ENCODE data around the gene UBAP2L. TPM values are rescaled to one million over a fixed set of nuclear protein-coding genes. Genes with fewer than 3 reads are reported as not detected.
A peak's percentile ranks its signal among the peaks of the same experiment; 100 is the strongest.
"Not testable (repeated sequence)": the region's sequence is repeated elsewhere in the genome, so short reads cannot be mapped to it uniquely, and the experiment has no call there.

Gene UBAP2L
- total and polyA plus RNA-seq, 11 donors, result 57.4 to 142 (median 97.6) TPM

DNA sequence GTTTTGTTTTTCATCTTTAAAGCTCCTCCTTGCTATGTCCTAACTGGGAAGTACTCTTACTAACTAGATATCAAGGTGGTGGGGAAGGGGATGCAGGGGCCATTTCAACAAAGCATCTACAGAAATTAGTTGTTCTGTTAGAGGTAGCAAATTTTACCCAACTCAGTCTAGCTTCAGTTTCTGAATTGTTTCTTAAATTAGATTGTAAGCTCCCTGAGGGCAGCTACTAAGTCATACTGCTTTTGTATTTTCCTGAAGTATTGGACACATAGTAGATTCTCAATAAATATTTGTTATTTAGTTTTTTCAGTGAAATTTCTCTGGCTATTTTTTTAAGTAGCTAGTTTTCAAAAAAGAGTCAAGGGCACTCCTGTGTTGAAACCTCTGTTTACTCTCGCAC is 1.8 kb downstream of the UBAP2L start:
- DNase-seq (no peak), ATAC-seq (no peak)
- TF ChIP-seq POLR2A (IDR thresholded peaks at IDR 0.05) (no peak), CTCF (IDR thresholded peaks at IDR 0.05) (no peak)
- H3K9me3 ChIP-seq, result no peaks in the 10 kb centered on the region
- peaks cover 0 to 49% (median 41%) of the 10 kb centered on the region in 9 donors for H3K36me3 ChIP-seq
- H3K27me3 ChIP-seq, result no peaks in the 10 kb centered on the region
- WGBS, 4 donors, result 91 to 96% (median 93%) methylated on average over 1 of the region's 1 CpG
- peak overlapping the region in 7 of 12 donors; percentile 75 to 94 (median 82) for H3K4me3 ChIP-seq
- peak overlapping the region in 5 of 12 donors; percentile 97 to 100 (median 99) for H3K27ac ChIP-seq
- peaks cover 7 to 60% (median 49%) of the 10 kb centered on the region in 12 donors for H3K4me1 ChIP-seq
- intact Hi-C loops (cut with DNase I), result no loop called here

DNA sequence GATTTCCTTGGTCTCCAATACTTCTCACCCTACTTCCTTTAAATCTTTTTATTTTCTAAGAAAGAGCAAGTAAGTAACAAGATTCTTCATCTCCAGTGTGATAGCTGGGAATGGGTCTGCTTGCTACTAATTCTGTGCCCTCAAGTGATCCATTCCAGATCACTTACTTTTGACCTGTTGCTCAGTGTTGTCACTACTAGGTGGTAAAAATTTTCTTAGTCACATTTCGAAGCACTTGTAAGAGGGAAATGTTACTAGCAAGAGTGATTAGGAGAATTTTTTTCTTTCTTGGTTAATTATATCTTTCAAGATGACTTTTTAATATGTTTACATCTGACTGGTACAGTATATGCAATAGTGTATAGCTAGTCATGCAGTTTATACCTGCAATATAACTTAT is 2.2 kb downstream of the UBAP2L start:
- ATAC-seq (no peak), DNase-seq (no peak)
- Histone ChIP-seq H3K9me3 (no peaks in the 10 kb centered on the region), H3K36me3 (peaks cover 0 to 49% (median 41%) of the 10 kb centered on the region in 9 donors), H3K27me3 (no peaks in the 10 kb centered on the region), H3K4me3 (peak overlapping the region in 2 of 12 donors; percentile 75 to 79), H3K27ac (peak overlapping the region in 1 of 12 donors; percentile 100), H3K4me1 (peaks cover 7 to 56% (median 46%) of the 10 kb centered on the region in 12 donors)
- intact Hi-C loops (cut with DNase I), result no loop called here
- no peak for TF ChIP-seq CTCF (IDR thresholded peaks at IDR 0.05)
- no peak for TF ChIP-seq POLR2A (IDR thresholded peaks at IDR 0.05)
- 52 to 69% (median 61%) methylated on average over 1 of the region's 1 CpG for WGBS, 4 donors

DNA sequence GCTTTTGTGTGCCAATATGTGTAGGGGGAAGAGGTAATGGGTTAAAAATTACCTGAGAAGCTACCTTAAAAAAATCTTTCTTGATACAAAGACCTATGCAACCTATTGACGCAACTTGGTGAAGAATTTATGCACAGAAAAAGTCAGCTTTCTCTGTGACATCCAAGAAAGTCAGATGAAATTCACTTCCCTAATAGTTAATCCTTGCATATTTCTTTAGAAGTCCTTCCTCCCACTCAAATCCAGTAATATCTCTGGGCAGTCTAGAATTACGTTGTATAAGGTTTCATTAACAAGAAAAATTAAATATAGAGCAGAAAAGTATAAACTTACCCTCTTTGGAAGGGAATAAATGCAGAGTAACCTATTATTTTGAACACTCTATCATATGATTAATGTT is 2.9 kb downstream of the UBAP2L start:
- Histone ChIP-seq H3K4me3 (no peak overlapping the region), H3K4me1 (peaks cover 7 to 49% (median 39%) of the 10 kb centered on the region in 12 donors), H3K9me3 (no peaks in the 10 kb centered on the region), H3K27me3 (no peaks in the 10 kb centered on the region), H3K27ac (peak overlapping the region in 1 of 12 donors; percentile 28), H3K36me3 (peaks cover 1 to 49% (median 41%) of the 10 kb centered on the region in 9 donors)
- DNase-seq (no peak), ATAC-seq (no peak)
- no peak for TF ChIP-seq CTCF (IDR thresholded peaks at IDR 0.05)
- TF ChIP-seq POLR2A (IDR thresholded peaks at IDR 0.05), result no peak
- intact Hi-C loops (cut with DNase I), result no loop called here
- whole genome bisulfite sequencing, 4 donors, result 41 to 55% (median 54%) methylated on average over 2 of the region's 2 CpGs

DNA sequence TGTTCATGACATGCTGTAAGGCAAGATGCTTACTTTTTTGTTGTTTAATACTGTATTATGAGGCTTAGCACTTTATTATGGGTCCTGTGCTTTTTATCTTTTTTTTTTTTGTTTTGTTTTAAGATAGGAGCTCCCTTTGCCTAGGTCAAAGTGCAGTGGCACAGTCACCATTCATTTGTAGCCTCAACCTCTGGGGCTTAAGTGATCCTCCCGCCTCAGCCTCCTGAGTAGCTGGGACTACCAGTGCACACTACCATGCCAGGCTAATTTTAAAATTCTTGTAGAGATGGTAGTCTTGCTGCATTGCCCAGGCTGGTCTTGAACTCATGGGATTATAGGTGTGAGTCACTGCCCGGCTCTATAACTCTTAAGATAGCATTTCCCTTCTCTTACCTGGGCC is 4.6 kb downstream of the UBAP2L start:
- intact Hi-C loops (cut with DNase I), result loop anchor here in 2 of 10 donors (5.0 kb wide), 1 partner anchor 37 kb away; no protein-coding TSS in a partner anchor
- Histone ChIP-seq H3K4me3 (no peak overlapping the region), H3K36me3 (peaks cover 4 to 57% (median 53%) of the 10 kb centered on the region in 9 donors), H3K27ac (no peak overlapping the region), H3K27me3 (no peaks in the 10 kb centered on the region), H3K9me3 (no peaks in the 10 kb centered on the region), H3K4me1 (peaks cover 4 to 38% (median 29%) of the 10 kb centered on the region in 12 donors)
- TF ChIP-seq CTCF (IDR thresholded peaks at IDR 0.05) (no peak), POLR2A (IDR thresholded peaks at IDR 0.05) (no peak)
- ATAC-seq (no peak), DNase-seq (no peak)
- WGBS, 4 donors, result 90 to 100% (median 95%) methylated on average over 2 of the region's 2 CpGs

DNA sequence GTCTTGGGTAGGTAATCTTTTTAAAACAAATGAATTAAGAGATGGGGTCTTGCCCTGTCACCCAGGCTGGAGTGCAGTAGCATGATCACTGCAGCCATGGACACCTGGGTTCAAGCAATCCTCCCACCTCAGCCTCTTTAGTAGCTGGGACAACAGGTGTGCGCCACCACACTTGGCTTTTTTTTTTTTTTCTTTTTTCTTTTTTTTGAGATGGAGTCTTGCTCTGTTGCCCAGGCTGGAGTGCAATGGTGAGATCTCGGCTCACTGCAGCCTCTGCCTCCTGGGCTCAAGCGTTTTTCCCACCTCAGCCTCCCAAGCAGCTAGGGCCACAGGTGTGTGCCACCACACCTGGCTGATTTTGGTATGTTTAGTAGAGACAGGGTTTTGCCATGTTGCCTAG is 10.4 kb downstream of the UBAP2L start:
- WGBS, 4 donors, result 96 to 100% (median 97%) methylated on average over 3 of the region's 3 CpGs
- H3K27ac ChIP-seq, H3K27me3 ChIP-seq, H3K4me3 ChIP-seq, H3K4me1 ChIP-seq, ATAC-seq, H3K9me3 ChIP-seq, DNase-seq: not testable (repeated sequence)
- intact Hi-C loops (cut with DNase I), result loop anchor here in 1 of 10 donors (5.0 kb wide), 1 partner anchor 41 kb away; the partner anchor contains the start of gene HAX1
- H3K36me3 ChIP-seq, result peaks cover 6 to 100% (median 98%) of the 10 kb centered on the region in 9 donors

DNA sequence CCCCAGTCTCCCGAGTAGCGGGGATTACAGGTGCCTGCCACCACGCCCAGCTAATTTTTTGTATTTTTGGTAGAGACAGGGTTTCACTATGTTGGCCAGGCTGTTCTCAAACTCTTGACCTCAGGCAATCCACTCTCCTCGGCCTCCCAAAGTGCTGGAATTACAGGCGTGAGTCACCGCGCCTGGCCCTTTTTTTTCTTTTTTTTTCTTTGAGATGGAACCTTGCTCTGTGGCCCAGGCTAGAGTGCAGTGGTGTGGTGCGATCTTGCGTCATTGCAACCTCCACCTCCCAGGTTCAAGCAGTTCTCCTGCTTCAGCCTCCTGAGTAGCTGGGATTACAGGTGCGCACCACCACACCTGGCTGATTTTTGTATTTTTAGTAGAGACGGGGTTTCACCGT is 12.4 kb downstream of the UBAP2L start:
- H3K4me3 ChIP-seq, H3K27ac ChIP-seq, H3K27me3 ChIP-seq, ATAC-seq, H3K4me1 ChIP-seq, H3K9me3 ChIP-seq, DNase-seq: not testable (repeated sequence)
- H3K36me3 ChIP-seq, result peaks cover 6 to 100% (median 98%) of the 10 kb centered on the region in 9 donors
- WGBS, 4 donors, result 95 to 97% (median 96%) methylated on average over 12 of the region's 12 CpGs
- intact Hi-C loops (cut with DNase I), result loop anchor here in 1 of 10 donors (5.0 kb wide), 1 partner anchor 39 kb away; the partner anchor contains the start of gene HAX1

Measured in heart left ventricle (tissue), 16 donors.